K562 (cell line): ENCODE measurements around the gene WDR81. TPM values are rescaled to one million over a fixed set of nuclear protein-coding genes. Genes with fewer than 3 reads are reported as not detected.

ENCODE experiments used
- CBFA2T3 ChIP-seq: fragments of 450-650 bp; IDR thresholded peaks from 2 replicates; pipeline ENCODE4 v1.6.1; 2017
- ESRRB ChIP-seq: fragments of 250-450 bp; sonication (Bioruptor Pico); IDR thresholded peaks from 2 replicates; pipeline ENCODE4 v1.5.0; 2020; ENCODE audit warnings: mild to moderate bottlenecking, moderate library complexity, borderline replicate concordance
- IFI16 ChIP-seq: fragments of 250-450 bp; sonication (Bioruptor Pico); IDR thresholded peaks from 2 replicates; pipeline ENCODE4 v2.1.2; 2022; ENCODE audit warnings: mild to moderate bottlenecking, inconsistent platforms
- KLF16 ChIP-seq: IDR thresholded peaks from 2 replicates; pipeline ENCODE4 v1.6.1; 2016; ENCODE audit warnings: antibody characterized with exemption
- MBD2 ChIP-seq: sonication (generic); IDR thresholded peaks from 2 replicates; pipeline ENCODE4 v1.6.1; 2016; ENCODE audit warnings: low read depth, borderline replicate concordance
- PHF8 ChIP-seq: fragments of 200-600 bp; sonication (generic); IDR thresholded peaks from 2 replicates; pipeline ENCODE4 v1.6.1; 2012; ENCODE audit warnings: mixed run types, mild to moderate bottlenecking, inconsistent platforms, low read length, moderate library complexity, borderline replicate concordance
- SIN3A ChIP-seq, 2 experiments: fragments of 150-350 bp in 1 of 2; IDR thresholded peaks; 2 replicates each; pipeline ENCODE4 v1.6.1; 2011 to 2016; ENCODE audit warnings: borderline replicate concordance in 2 of 2, low read depth in 2 of 2, low read length in 2 of 2, mild to moderate bottlenecking in 2 of 2, moderate library complexity in 2 of 2; ENCODE audit not compliant: control insufficient read depth in 1 of 2
- XRCC5 ChIP-seq: fragments of 200-400 bp; formaldehyde crosslinking; IDR thresholded peaks from 2 replicates; pipeline ENCODE4 v1.6.1; 2017; ENCODE audit warnings: low read depth, mild to moderate bottlenecking, low read length
- polyA plus RNA-seq, 8 experiments: library from polyadenylated mRNA; depleted of rRNA in 4 of 8; stranded (reverse) in 5 of 8; unstranded in 3 of 8; fragments of >200 nt; fragmentation: Nextera tagmentation in 2 of 8; fragmentation: Illumina TruSeq in 1 of 8; extraction: Ambion mirVana in 2 of 8; extraction: Trizol in 1 of 8; gene quantifications; 2 replicates each; pipeline versions ENCODE4 v1.2.1 to v1.2.3, GENCODE V29; 2011 to 2014; ENCODE audit warnings: inconsistent platforms in 1 of 8, missing spikeins in 1 of 8
- total RNA-seq, 7 experiments: library from RNA; depleted of rRNA in 6 of 7; stranded (reverse); fragments of >200 nt in 6 of 7; fragmentation: Illumina TruSeq in 2 of 7; extraction: Trizol in 2 of 7; gene quantifications; 2 replicates each; pipeline versions ENCODE4 v1.2.1 to v1.2.3, GENCODE V29; 2011 to 2021; ENCODE audit warnings: low replicate concordance in 1 of 7
- TF ChIP-seq, protein P1 (sequence below): fragments of 250-450 bp; sonication (Bioruptor Pico); IDR thresholded peaks from 2 replicates; pipeline ENCODE4 v1.4.0; 2020
- TF ChIP-seq, protein P2 (sequence below): IDR thresholded peaks from 2 replicates; pipeline ENCODE4 v1.6.1; 2016; ENCODE audit warnings: missing genetic modification characterization, missing compliant biosample characterization

WDR81 gene
- total and polyA plus RNA-seq, 9 of the 15 experiments (the other 6 are each of a cell fraction or from before 2014, with no cell fraction given) = 0.01 to 17.1 (median 3.3) TPM

DNA sequence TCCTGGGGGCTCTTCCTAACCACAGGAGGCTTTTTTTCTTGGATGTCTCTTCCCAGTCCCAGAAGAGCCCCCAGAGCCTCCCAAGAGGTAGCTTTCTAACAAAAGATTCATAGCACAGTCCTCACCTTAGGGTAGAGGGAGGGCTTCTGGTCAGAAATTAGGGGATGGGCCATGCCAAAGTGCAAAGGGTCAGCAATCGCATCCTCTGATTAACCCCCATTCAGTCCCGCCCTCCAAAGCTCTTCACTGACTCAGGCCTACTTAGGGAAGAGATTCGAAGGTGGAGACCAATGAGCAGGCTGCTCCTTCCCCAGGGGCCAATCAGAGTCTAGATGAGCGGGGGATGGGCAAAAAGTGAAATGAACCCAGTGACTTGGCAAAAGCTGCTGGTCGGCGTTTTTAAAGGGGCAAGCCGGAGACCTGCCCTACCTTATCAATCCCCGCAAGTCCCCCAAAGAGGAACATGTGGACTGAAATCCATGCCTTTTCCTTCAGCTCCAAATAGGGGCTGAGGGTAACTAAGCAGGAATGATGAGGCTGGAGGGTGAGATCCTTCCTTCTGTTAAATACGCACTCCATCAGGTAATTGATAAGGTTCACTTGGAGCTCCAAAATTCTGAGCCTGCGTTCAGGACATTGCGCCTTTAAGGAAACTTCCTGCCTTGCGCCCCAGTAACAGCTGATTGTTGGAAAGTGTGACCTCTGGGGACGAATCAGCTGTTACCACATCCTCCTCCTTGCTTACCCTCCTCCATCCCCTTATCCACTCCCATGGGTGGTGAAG is 7.4 kb upstream of the WDR81 start (continued):
- TF ChIP-seq XRCC5 (no peak), MBD2 (peak; percentile 55), PHF8 (peak; percentile 34; the same call in 1 of the 2 replicates), KLF16 (peak; percentile 48; the same call in 1 of the 2 replicates), CBFA2T3 (peak; percentile 67), IFI16 (CRISPR knock-in tag) (no peak), ESRRB (CRISPR knock-in tag) (no peak), SIN3A (IDR thresholded peaks at IDR 0.05; ENCODE audit: borderline replicate concordance in 2 of 2, control insufficient read depth in 1 of 2, low read depth in 2 of 2, low read length in 2 of 2) (peak; percentile 65 to 93; a peak in 3 of 4 replicates)
- TF ChIP-seq, protein P1, sequence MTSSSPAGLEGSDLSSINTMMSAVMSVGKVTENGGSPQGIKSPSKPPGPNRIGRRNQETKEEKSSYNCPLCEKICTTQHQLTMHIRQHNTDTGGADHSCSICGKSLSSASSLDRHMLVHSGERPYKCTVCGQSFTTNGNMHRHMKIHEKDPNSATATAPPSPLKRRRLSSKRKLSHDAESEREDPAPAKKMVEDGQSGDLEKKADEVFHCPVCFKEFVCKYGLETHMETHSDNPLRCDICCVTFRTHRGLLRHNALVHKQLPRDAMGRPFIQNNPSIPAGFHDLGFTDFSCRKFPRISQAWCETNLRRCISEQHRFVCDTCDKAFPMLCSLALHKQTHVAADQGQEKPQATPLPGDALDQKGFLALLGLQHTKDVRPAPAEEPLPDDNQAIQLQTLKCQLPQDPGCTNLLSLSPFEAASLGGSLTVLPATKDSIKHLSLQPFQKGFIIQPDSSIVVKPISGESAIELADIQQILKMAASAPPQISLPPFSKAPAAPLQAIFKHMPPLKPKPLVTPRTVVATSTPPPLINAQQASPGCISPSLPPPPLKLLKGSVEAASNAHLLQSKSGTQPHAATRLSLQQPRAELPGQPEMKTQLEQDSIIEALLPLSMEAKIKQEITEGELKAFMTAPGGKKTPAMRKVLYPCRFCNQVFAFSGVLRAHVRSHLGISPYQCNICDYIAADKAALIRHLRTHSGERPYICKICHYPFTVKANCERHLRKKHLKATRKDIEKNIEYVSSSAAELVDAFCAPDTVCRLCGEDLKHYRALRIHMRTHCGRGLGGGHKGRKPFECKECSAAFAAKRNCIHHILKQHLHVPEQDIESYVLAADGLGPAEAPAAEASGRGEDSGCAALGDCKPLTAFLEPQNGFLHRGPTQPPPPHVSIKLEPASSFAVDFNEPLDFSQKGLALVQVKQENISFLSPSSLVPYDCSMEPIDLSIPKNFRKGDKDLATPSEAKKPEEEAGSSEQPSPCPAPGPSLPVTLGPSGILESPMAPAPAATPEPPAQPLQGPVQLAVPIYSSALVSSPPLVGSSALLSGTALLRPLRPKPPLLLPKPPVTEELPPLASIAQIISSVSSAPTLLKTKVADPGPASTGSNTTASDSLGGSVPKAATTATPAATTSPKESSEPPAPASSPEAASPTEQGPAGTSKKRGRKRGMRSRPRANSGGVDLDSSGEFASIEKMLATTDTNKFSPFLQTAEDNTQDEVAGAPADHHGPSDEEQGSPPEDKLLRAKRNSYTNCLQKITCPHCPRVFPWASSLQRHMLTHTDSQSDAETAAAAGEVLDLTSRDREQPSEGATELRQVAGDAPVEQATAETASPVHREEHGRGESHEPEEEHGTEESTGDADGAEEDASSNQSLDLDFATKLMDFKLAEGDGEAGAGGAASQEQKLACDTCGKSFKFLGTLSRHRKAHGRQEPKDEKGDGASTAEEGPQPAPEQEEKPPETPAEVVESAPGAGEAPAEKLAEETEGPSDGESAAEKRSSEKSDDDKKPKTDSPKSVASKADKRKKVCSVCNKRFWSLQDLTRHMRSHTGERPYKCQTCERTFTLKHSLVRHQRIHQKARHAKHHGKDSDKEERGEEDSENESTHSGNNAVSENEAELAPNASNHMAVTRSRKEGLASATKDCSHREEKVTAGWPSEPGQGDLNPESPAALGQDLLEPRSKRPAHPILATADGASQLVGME (CRISPR knock-in tag) = no peak
- TF ChIP-seq, protein P2, sequence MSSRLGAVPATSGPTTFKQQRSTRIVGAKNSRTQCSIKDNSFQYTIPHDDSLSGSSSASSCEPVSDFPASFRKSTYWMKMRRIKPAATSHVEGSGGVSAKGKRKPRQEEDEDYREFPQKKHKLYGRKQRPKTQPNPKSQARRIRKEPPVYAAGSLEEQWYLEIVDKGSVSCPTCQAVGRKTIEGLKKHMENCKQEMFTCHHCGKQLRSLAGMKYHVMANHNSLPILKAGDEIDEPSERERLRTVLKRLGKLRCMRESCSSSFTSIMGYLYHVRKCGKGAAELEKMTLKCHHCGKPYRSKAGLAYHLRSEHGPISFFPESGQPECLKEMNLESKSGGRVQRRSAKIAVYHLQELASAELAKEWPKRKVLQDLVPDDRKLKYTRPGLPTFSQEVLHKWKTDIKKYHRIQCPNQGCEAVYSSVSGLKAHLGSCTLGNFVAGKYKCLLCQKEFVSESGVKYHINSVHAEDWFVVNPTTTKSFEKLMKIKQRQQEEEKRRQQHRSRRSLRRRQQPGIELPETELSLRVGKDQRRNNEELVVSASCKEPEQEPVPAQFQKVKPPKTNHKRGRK (tag) = no peak
